HL-60/S4 treated with retinoic acid at 250 ng/mL for 4 days and 3 days (cell line): ENCODE measurements around the gene UBTD1.

Source experiments
- in situ Hi-C: fragments of 300-500 bp; cut with MboI; formaldehyde crosslinking; loops from 2 replicates; pipeline ENCODE4 v1.7.0; 2022; ENCODE audit warnings: low sequenced_read_pairs

UBTD1 gene

GRCh38 chr10:97607095-97607636 is 108.4 kb downstream of the UBTD1 start:
- in situ Hi-C loops: no loop called here

DNA sequence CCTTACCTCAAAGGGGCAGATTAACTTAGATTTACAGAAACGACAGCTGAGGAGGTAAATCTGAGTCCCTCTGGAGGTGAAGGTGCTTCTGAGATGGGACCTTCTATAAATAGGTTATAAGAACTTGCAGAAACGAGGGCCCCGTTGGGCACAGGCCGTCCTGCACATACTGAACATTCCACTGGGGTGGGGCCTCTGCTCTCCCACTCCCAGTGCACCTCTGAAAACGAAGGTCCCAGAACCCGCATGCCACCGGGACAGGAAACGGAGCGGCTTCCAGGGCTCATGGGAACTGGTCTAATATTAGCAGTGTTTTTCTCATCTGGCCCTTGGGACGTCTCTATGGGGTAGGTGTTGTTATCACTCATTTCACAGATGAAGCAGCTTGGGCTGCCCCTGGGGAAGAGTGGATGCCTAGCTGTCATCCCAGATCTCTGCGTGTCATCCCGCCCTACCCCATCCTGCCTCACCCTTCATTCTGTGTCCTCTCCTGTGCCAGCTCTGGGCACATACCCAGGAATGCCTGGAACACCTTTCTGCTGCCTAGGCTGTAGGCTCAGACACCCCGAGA is 110.4 kb downstream of the UBTD1 start:
- in situ Hi-C loops: no loop called here

DNA sequence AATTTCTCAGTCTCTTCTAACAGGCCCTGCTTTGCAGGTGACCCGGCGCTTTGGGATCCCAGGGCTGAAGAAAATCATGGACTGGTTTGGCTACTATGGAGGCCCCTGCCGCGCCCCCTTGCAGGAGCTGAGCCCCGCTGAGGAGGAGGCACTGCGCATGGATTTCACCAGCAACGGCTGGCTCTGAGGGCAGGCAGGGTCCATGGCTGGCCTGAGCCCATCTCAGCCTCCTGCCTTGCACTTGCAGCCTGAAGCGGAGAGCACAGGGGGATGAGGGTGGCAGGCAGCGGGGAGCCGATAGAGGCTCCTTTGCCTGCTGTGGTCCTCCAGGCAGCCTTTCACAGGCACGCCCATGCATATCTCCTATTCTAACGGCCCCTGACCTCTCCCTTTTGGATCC is 112.7 kb downstream of the UBTD1 start:
- in situ Hi-C loops: no loop called here

GRCh38 chr10:97612386-97612785 is 113.7 kb downstream of the UBTD1 start:
- in situ Hi-C loops: no loop called here

DNA sequence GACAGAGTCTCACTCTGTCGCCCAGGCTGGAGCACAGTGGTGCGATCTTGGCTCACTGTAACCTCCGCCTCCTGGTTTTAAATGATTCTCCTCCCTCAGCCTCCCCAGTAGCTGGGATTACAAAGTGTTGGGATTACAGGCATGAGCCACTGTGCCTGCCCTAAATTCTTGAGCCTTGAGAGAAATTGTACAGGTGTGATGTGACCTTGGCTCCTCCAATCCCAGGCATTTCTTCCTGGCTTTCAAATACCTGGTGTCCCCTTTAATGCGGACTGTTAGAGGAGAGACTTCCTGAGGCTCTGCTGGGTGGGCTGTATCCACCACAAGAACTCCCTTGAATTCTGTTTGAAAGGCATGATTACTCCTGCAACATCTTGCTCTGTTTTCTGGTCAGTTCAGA is 119.6 kb downstream of the UBTD1 start:
- in situ Hi-C loops: no loop called here

GRCh38 chr10:97618733-97619132 is 120.0 kb downstream of the UBTD1 start:
- in situ Hi-C loops: no loop called here
